GM19351 (cell line): ENCODE measurements around the gene PRDM12.

Experiments used
- ATAC-seq: cut with Tn5 transposase; IDR thresholded peaks from one replicate; pipeline ENCODE4 v1.9.1; 2021; ENCODE audit warnings: mild to moderate bottlenecking, moderate library complexity; ENCODE audit not compliant: unreplicated experiment

PRDM12 gene

GRCh38 chr9:130635721-130636647 is 28.4 kb upstream of the PRDM12 start:
- no peak for ATAC-seq

- ATAC-seq, result no peak
Observed at GRCh38 chr9:130636648-130637020, 27.8 kb upstream of the PRDM12 start.

GRCh38 chr9:130638284-130639123 is 25.9 kb upstream of the PRDM12 start:
- ATAC-seq, result no peak

GRCh38 chr9:130639124-130639765 is 25.1 kb upstream of the PRDM12 start:
- ATAC-seq, result no peak

GRCh38 chr9:130639866-130640555 is 24.4 kb upstream of the PRDM12 start:
- no peak for ATAC-seq

GRCh38 chr9:130640681-130641080 is 23.7 kb upstream of the PRDM12 start:
- ATAC-seq, result no peak

- no peak for ATAC-seq
Observed at GRCh38 chr9:130642926-130643325, 21.5 kb upstream of the PRDM12 start.

GRCh38 chr9:130651221-130651620 is 13.2 kb upstream of the PRDM12 start:
- ATAC-seq, result no peak

- no peak for ATAC-seq
Observed at GRCh38 chr9:130651752-130652151, 12.6 kb upstream of the PRDM12 start.

GRCh38 chr9:130654879-130655278 is 9.5 kb upstream of the PRDM12 start:
- ATAC-seq, result no peak

- ATAC-seq, result no peak
Observed at GRCh38 chr9:130658893-130659698, 5.3 kb upstream of the PRDM12 start.

- ATAC-seq, result no peak
Observed at GRCh38 chr9:130659699-130660248, 4.6 kb upstream of the PRDM12 start.

- ATAC-seq, result no peak
Observed at GRCh38 chr9:130660326-130660682, 4.1 kb upstream of the PRDM12 start.

- ATAC-seq, result no peak
Observed at GRCh38 chr9:130660683-130661450, 3.5 kb upstream of the PRDM12 start.

GRCh38 chr9:130661451-130662098 is 2.8 kb upstream of the PRDM12 start:
- ATAC-seq, result no peak

GRCh38 chr9:130662099-130662969 is 2.1 kb upstream of the PRDM12 start:
- no peak for ATAC-seq

- no peak for ATAC-seq
Observed at GRCh38 chr9:130662970-130663257, 1.5 kb upstream of the PRDM12 start.
